HG03139 (cell line): Measurements from ENCODE around the gene MVB12B.

Experiments used
- ATAC-seq: cut with Tn5 transposase; IDR thresholded peaks from one replicate; pipeline ENCODE4 v1.9.1; 2021; ENCODE audit not compliant: unreplicated experiment

MVB12B gene

DNA sequence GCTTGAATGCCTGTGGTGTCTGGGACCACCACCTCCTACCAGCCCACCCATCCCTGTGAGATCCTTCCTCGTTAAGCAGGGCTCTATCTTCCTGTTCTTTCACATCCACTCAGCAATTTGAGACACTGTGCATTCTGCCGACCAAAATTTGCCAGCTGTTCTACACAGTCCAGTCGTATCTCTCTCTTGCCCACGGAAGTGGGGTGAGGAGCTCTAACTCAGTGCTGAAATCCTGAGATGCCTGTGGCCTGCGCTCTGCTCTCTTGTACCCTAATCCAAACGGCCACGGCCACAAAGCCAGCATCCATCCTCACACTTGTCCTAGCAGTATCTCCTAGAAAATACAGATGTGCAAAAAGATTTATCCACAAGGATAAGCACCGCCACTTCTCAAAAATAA, 97.9 kb downstream of the MVB12B start:
- ATAC-seq = no peak

- no peak for ATAC-seq
Observed at GRCh38 chr9:126428534-126429175, 102.0 kb downstream of the MVB12B start.

GRCh38 chr9:126429190-126429589, 102.6 kb downstream of the MVB12B start:
- no peak for ATAC-seq

DNA sequence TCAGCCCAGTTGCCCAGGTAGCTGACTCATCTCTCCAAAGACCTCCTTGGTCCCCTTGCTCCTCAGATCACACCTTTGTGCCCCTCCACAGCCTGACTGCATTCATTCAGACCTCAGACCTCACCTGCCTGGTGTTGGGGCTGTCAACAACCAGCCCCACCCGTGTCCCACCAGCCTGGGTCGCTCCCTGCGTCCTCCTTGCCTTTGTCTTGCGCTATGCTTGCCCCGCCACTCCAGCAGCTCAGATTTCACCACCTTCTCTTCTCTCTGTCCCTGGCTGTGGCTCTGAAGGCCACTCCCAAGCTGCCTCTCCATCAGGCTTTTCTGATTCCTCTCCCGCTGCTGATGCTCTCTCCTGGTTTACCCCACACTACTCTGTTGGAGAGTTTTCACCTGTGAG, 103.5 kb downstream of the MVB12B start:
- ATAC-seq = no peak

- ATAC-seq = no peak
Observed at GRCh38 chr9:126431077-126431742, 104.6 kb downstream of the MVB12B start.

DNA sequence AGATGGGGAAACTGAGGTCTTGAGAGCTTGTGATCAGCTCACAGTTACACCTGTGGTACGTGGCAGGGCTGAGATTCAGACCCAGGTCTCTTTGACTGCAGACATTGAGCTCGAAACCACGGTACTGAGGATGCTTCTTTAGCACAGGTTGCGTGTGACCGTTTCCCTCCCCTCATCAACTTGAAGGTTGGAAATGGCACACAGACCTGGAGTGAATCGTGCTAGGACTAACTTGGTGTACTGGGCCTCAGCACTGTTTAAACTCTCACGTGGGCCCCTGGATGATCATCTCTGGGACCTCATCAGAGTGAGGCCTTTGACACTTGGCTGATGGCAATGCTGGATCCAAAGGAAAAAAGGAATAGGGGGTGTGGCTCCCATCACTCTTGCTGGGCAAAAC, 106.0 kb downstream of the MVB12B start:
- no peak for ATAC-seq

- no peak for ATAC-seq
Observed at GRCh38 chr9:126435105-126435504, 108.5 kb downstream of the MVB12B start.

DNA sequence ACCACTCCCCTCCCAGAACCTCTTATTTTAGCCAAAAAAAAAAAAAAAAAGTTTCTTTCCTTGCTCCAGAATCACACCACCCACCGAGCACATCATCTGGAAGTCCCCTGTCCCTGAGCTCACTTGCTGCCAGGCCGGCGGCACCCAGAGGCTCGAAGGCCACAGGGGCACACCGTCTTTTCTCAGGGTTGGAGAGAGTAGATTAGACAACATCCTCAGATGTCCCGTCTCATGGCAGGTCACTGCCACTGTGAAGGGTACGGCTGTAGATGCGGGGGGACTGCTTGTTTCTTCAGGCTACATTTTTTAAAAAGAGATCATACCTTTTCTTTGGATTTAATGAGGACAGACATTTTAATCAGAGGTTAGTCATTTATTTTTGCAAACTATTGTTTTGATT, 109.0 kb downstream of the MVB12B start:
- no peak for ATAC-seq

DNA sequence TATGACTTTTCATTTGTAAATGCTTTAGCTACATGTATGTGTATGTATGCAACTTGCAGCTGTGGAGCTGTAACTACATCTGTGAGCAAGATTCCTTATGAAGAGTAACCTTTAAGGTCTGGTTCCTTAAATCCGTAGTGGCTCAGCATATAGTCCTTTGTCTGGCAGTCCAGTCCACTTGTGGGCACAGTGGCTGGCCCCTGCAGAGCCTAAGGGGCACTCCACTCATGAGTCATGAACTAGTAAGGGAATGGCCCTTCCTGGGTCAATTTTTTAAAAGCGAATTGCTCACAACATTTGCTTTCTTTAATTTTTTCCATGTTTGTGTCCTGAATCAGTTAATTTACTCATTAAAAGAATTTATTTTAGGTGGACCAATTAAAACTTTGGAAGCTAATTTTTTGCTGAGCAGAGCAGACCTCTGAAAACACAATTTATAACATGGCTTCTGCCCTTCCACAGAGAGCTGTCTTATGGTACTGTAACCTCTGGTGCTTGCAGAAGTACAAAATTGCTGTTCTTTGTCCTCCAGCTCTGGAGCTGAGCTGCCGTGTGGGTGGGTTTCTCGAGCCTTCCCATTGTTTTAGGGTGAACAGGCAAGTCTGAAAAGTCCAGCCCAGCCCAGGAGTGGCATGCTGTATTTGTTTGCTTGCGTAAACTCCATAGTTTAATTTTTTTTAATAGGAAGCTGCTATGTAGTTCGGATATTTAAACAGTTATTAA, 110.1 kb downstream of the MVB12B start:
- ATAC-seq = no peak

GRCh38 chr9:126437268-126437666, 110.6 kb downstream of the MVB12B start:
- no peak for ATAC-seq

DNA sequence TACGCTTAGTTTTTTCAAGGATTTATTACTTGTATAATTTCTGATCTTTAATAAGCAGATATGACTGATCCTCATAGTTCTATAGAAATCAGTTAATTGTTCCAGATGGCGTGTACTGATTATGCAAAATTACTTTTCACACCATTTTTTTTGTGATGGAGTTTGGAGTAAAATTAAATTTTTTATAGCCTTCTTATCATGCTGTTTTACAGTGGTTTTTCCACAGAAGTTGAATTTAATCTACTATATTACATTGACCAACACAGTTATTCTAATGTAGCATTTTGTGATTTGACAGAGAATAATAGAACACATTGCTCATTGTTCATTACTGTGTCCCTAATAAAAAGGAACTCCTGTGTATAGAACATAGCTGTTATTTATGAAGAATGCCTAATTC, 111.1 kb downstream of the MVB12B start:
- ATAC-seq = no peak

DNA sequence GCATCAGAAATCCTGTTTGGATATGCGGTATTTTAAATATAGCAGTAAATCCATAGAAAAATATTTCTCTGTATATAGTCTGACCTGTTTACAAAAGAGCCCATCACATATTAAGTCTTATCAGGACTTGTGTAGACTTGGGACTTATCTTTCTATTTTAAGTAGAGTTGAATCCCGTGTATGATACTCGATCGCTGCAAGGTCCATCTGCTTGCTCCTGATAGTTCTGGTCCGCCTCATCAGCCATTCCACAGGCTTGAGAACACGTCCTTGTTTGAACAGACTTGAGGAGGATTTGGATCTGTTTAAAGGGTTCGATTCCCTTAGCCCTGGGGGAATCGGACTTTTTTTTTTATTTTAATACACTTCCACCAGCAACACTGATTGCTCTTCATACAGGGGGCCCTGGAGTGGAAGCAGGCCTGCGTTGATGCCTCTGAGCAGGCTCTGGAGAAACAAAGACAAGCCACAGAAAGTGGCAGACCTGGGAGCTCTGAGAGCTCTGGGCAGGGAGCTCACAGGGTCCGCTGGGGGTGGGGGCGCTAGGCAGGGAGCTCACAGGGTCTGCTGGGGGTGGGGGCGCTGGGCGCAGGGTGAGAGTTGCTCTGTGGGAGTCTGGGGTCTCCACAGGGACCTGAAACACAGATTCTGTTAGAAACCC, 112.2 kb downstream of the MVB12B start:
- no peak for ATAC-seq

GRCh38 chr9:126439402-126439765, 112.8 kb downstream of the MVB12B start:
- no peak for ATAC-seq

GRCh38 chr9:126439883-126440653, 113.4 kb downstream of the MVB12B start:
- ATAC-seq = no peak

DNA sequence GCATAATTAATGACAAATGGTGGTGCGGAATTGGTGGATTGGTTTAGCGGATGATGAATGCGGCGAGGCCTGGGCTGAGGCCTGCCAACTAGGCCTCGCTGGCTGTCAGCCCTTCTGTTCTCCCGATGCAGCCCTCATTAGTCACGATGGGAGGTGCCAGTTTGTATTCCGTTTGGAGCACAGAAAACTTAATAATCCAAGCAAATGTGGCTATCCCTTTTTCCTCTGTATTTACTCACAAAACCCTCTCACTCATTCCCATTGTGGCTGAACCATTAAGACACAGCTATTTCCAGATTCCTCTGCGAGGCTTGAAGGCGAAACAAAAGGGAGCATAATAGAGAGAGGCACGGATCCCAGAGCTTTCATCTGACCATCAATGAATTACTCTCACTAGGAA, 114.3 kb downstream of the MVB12B start:
- no peak for ATAC-seq

GRCh38 chr9:126442636-126443035, 116.0 kb downstream of the MVB12B start:
- no peak for ATAC-seq

GRCh38 chr9:126443144-126443543, 116.5 kb downstream of the MVB12B start:
- no peak for ATAC-seq

- no peak for ATAC-seq
Observed at GRCh38 chr9:126448136-126448535, 121.5 kb downstream of the MVB12B start.

DNA sequence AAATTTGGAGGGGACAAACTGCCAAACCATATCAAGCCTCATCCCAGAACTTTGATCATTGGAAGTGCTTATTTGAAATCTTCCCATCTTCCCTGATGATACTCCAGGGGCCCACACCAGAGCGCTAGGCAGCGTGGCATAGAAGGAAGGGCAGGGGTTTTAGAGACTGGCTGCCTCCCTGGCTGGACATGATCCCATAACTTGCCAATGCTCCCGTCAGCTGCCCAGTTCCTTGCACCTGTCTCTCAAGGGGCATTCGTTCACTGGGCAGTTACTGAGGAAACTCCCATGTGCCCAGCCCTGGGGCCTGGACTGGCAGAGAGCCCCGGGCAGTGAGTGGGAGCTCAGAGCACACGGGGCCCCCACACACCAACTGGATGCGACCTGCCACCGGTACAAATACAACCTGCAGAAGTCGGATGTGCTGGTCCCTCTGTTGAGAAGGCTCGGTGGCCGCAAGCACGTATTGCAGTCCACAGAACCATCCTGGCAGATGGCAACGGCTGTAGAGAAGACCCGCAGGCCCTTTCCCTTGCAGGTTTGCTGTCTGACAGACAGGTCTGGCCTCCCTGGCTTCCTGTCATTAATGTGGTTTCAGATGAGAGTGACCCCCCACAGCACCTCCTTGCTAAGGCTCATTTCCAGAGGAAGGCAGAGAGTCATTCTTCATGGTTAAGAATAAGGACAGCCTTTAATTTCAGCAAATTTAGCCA, 122.4 kb downstream of the MVB12B start:
- no peak for ATAC-seq
